ENCODE measurements around the gene MAGEF1.

MAGEF1 gene

GRCh38 chr3:184679056-184679816, 32.6 kb downstream of the MAGEF1 start:
- TF ChIP-seq EZH2phosphoT487 (IDR thresholded peaks at IDR 0.05; ENCODE audit: low read depth) (no peak), CTCF (IDR thresholded peaks at IDR 0.05; ENCODE audit: low read depth, low read length) (no peak)
- Histone ChIP-seq H4K20me1 (ENCODE audit: insufficient read depth, low read length) (no peaks in the 10 kb centered on the region), H3K9me3 (ENCODE audit: insufficient read depth, low read length) (no peaks in the 10 kb centered on the region), H3K36me3 (replicated peaks; ENCODE audit: low read depth, low read length) (no peaks in the 10 kb centered on the region), H3K4me3 (ENCODE audit: low read length) (no peak overlapping the region), H3K79me2 (ENCODE audit: low read length) (no peaks in the 10 kb centered on the region), H3K4me2 (ENCODE audit: low read length) (no peak overlapping the region), H3K9ac (ENCODE audit: low read length) (no peak overlapping the region), H3K27me3 (ENCODE audit: low read depth, low read length) (peaks cover 12% of the 10 kb centered on the region), H3K27ac (ENCODE audit: low read length) (no peak overlapping the region), H2AFZ (ENCODE audit: low read depth, low read length) (no peak overlapping the region), H3K4me1 (ENCODE audit: low read length) (peaks cover 8% of the 10 kb centered on the region)

- Histone ChIP-seq H3K27ac (ENCODE audit: low read length) (no peak overlapping the region), H3K9ac (ENCODE audit: low read length) (no peak overlapping the region), H3K4me2 (ENCODE audit: low read length) (no peak overlapping the region), H3K27me3 (ENCODE audit: low read depth, low read length) (peaks cover 15% of the 10 kb centered on the region), H2AFZ (ENCODE audit: low read depth, low read length) (no peak overlapping the region), H3K79me2 (ENCODE audit: low read length) (no peaks in the 10 kb centered on the region), H4K20me1 (ENCODE audit: insufficient read depth, low read length) (no peaks in the 10 kb centered on the region), H3K36me3 (replicated peaks; ENCODE audit: low read depth, low read length) (no peaks in the 10 kb centered on the region), H3K4me1 (ENCODE audit: low read length) (peaks cover 8% of the 10 kb centered on the region), H3K9me3 (ENCODE audit: insufficient read depth, low read length) (no peaks in the 10 kb centered on the region), H3K4me3 (ENCODE audit: low read length) (no peak overlapping the region)
- no peak for TF ChIP-seq CTCF (IDR thresholded peaks at IDR 0.05; ENCODE audit: low read depth, low read length)
- TF ChIP-seq EZH2phosphoT487 (IDR thresholded peaks at IDR 0.05; ENCODE audit: low read depth) = no peak
Measured at GRCh38 chr3:184678317-184679055, 33.4 kb downstream of the MAGEF1 start.

GRCh38 chr3:184677344-184678316, 34.2 kb downstream of the MAGEF1 start:
- Histone ChIP-seq H4K20me1 (ENCODE audit: insufficient read depth, low read length) (no peaks in the 10 kb centered on the region), H3K4me2 (ENCODE audit: low read length) (no peak overlapping the region), H3K27ac (ENCODE audit: low read length) (no peak overlapping the region), H3K36me3 (replicated peaks; ENCODE audit: low read depth, low read length) (no peaks in the 10 kb centered on the region), H3K79me2 (ENCODE audit: low read length) (no peaks in the 10 kb centered on the region), H3K4me1 (ENCODE audit: low read length) (peaks cover 8% of the 10 kb centered on the region), H2AFZ (ENCODE audit: low read depth, low read length) (no peak overlapping the region), H3K4me3 (ENCODE audit: low read length) (no peak overlapping the region), H3K27me3 (ENCODE audit: low read depth, low read length) (peaks cover 15% of the 10 kb centered on the region), H3K9me3 (ENCODE audit: insufficient read depth, low read length) (no peaks in the 10 kb centered on the region), H3K9ac (ENCODE audit: low read length) (no peak overlapping the region)
- TF ChIP-seq EZH2phosphoT487 (IDR thresholded peaks at IDR 0.05; ENCODE audit: low read depth) = no peak
- TF ChIP-seq CTCF (IDR thresholded peaks at IDR 0.05; ENCODE audit: low read depth, low read length) = no peak

Data from OCI-LY3 (cell line).